Measurements from ENCODE around the gene CEP350. TPM values are rescaled to one million over a fixed set of nuclear protein-coding genes. Genes with fewer than 3 reads are reported as not detected.

CEP350 gene
- total and polyA plus RNA-seq, 2 experiments from 2014 or later: 19.0 to 72.6 TPM

GRCh38 chr1:180043785-180044184, 89.2 kb downstream of the CEP350 start:
- Histone ChIP-seq H3K27me3 (no peaks in the 10 kb centered on the region), H3K4me1 (ENCODE audit: insufficient read depth) (no peaks in the 10 kb centered on the region), H3K27ac (no peak overlapping the region), H3K4me3 (no peak overlapping the region), H3K79me2 (no peaks in the 10 kb centered on the region), H2AFZ (no peak overlapping the region), H3K9me2 (replicated peaks; ENCODE audit: insufficient read depth) (no peaks in the 10 kb centered on the region), H3K9me3 (ENCODE audit: low read depth) (no peaks in the 10 kb centered on the region), H3K36me3 (replicated peaks; ENCODE audit: insufficient read depth, low read depth) (no peaks in the 10 kb centered on the region), H4K20me1 (ENCODE audit: insufficient read depth, poor library complexity, severe bottlenecking) (no peaks in the 10 kb centered on the region), H3K4me2 (no peak overlapping the region)
- no peak for TF ChIP-seq EZH2phosphoT487 (IDR thresholded peaks at IDR 0.05; ENCODE audit: low read depth, severe bottlenecking, unreplicated experiment)
- no peak for TF ChIP-seq EZH2 (IDR thresholded peaks at IDR 0.05; ENCODE audit: borderline replicate concordance)
- no peak for TF ChIP-seq CTCF (IDR thresholded peaks at IDR 0.05; ENCODE audit: poor library complexity)
- DNase-seq (ENCODE audit: low spot score): no peak

GRCh38 chr1:180046674-180047073, 92.1 kb downstream of the CEP350 start:
- Histone ChIP-seq H3K79me2 (no peaks in the 10 kb centered on the region), H2AFZ (no peak overlapping the region), H3K9me2 (replicated peaks; ENCODE audit: insufficient read depth) (no peaks in the 10 kb centered on the region), H3K27me3 (no peaks in the 10 kb centered on the region), H3K9me3 (ENCODE audit: low read depth) (no peaks in the 10 kb centered on the region), H4K20me1 (ENCODE audit: insufficient read depth, poor library complexity, severe bottlenecking) (no peaks in the 10 kb centered on the region), H3K27ac (no peak overlapping the region), H3K36me3 (replicated peaks; ENCODE audit: insufficient read depth, low read depth) (no peaks in the 10 kb centered on the region), H3K4me1 (ENCODE audit: insufficient read depth) (no peaks in the 10 kb centered on the region), H3K4me2 (no peak overlapping the region), H3K4me3 (no peak overlapping the region)
- 96% methylated on average over 1 of the region's 1 CpG for WGBS (ENCODE audit: low lambda C conversion rate, missing lambda C conversion rate)
- no peak for DNase-seq (ENCODE audit: low spot score)
- TF ChIP-seq EZH2 (IDR thresholded peaks at IDR 0.05; ENCODE audit: borderline replicate concordance) (no peak), CTCF (IDR thresholded peaks at IDR 0.05; ENCODE audit: poor library complexity) (no peak)

- H3K9me3 ChIP-seq (ENCODE audit: low read depth): no peaks in the 10 kb centered on the region
- no peaks in the 10 kb centered on the region for H4K20me1 ChIP-seq (ENCODE audit: insufficient read depth, poor library complexity, severe bottlenecking)
- H3K36me3 ChIP-seq (replicated peaks; ENCODE audit: insufficient read depth, low read depth): no peaks in the 10 kb centered on the region
- no peaks in the 10 kb centered on the region for H3K4me1 ChIP-seq (ENCODE audit: insufficient read depth)
- H3K27me3 ChIP-seq: no peaks in the 10 kb centered on the region
- WGBS (ENCODE audit: low lambda C conversion rate, missing lambda C conversion rate): 92% methylated on average over 10 of the region's 10 CpGs
- no peak overlapping the region for H3K4me3 ChIP-seq
- no peak for DNase-seq (ENCODE audit: low spot score)
- TF ChIP-seq CTCF (IDR thresholded peaks at IDR 0.05; ENCODE audit: poor library complexity): no peak
- no peak for TF ChIP-seq EZH2 (IDR thresholded peaks at IDR 0.05; ENCODE audit: borderline replicate concordance)
- TF ChIP-seq EZH2phosphoT487 (IDR thresholded peaks at IDR 0.05; ENCODE audit: low read depth, severe bottlenecking, unreplicated experiment): no peak
- no peak overlapping the region for H2AFZ ChIP-seq
- no peaks in the 10 kb centered on the region for H3K79me2 ChIP-seq
- no peaks in the 10 kb centered on the region for H3K9me2 ChIP-seq (replicated peaks; ENCODE audit: insufficient read depth)
- H3K4me2 ChIP-seq: no peak overlapping the region
- no peak overlapping the region for H3K27ac ChIP-seq
Observed at GRCh38 chr1:180053594-180054567, 99.3 kb downstream of the CEP350 start.
